Gastroesophageal sphincter (tissue), 3 donors: ENCODE data around the gene TTLL12.

ENCODE experiments used
- CTCF ChIP-seq, 4 experiments: fragments of 200-600 bp in 2 of 4; fragments of 450-650 bp in 2 of 4; sonication (generic) in 1 of 4; IDR thresholded peaks; one replicate each; pipeline ENCODE4 v1.5.1; 2017 to 2019; ENCODE audit warnings: antibody characterized with exemption in 4 of 4, mild to moderate bottlenecking in 2 of 4, moderate library complexity in 2 of 4
- EP300 ChIP-seq: sonication (generic); formaldehyde crosslinking; IDR thresholded peaks from one replicate; pipeline ENCODE4 v1.6.1; 2017; ENCODE audit warnings: antibody characterized with exemption, mild to moderate bottlenecking

- TF ChIP-seq EP300, result no peak
- no peak for TF ChIP-seq CTCF (IDR thresholded peaks at IDR 0.05)
Observed at GRCh38 chr22:43207386-43207785, 20.5 kb upstream of the TTLL12 start.
